IPS-NIHi7 (cell line): ENCODE measurements around the gene DNAH11.
A peak's percentile ranks its signal among the peaks of the same experiment; 100 is the strongest.

Experiments
- DNase-seq: peaks from one replicate; pipeline ENCODE4 v3.0.0; 2012; ENCODE audit warnings: mixed read lengths; ENCODE audit errors: extremely low spot score

The DNAH11 gene

DNA sequence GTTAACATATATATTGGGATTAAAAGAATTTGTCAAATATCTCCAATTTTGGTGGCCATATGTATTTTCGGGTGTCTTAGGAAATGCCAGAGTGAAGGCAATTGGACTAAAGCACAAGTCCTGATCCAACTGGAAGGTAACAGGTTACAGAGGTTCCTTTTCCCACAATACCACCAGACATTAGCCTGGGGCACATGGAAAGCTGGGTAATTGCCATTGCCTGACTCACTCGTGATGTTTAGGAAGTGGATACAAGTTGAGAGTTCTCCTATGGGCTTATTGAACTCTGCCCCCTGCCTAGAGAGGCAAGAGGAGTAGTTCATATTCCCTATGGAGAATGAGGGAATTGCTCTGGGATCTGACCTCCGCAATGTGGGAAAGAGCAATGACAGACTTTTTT lies 5.7 kb downstream of the DNAH11 start:
- no peak for DNase-seq

DNA sequence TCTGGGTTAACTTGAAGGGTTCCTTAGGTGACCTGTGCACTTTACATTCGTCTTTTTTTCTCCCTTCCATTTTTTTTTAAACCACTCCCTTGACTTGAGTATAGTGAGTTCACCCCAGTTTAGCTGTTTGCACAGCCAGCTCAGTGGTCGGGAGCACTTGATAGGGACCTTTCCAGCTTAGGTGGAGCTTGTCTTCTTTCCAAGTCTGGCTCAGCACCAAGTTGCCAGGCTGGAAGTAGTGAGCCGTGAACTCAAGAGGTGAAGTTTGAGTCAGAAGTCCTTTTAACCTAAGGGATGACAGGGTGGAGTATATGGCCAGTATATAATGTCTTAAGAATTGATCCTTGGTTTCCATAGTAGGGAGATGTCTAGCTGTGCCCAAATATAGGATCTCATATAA lies 7.2 kb downstream of the DNAH11 start:
- DNase-seq = no peak

DNA sequence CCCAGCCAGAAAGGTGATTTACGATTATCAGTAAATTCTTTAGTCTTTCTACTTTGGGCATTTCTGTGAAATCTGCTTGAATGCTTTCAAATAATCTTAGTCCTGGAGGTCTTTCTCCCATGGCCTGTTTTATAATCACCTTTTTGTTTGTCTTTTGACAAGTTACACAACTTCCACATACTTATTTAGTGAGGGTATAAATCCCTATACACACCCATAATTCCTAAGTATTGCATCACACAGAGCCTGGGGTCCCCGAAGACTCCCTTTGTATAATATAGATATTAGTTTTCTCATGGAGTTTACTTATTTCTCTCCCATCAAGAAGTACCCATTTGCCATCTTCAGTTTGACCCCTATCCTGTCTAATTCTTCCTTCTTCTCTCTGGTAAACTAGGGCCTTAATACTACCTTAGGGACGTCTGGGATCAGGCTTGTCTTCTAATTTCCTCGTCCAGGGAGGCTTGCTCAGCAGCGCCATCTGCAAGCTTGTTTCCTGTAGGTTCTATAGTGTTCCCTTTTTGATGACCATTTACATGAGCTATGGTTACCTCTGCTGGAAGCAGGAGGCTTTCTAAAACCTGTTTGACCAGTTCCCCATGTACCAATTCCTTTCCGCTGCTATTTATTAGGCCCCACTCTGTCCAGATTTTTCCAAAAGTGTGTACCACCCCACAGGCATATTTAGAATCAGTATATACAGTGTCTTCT lies 8.1 kb downstream of the DNAH11 start:
- peak; percentile 66 for DNase-seq

DNA sequence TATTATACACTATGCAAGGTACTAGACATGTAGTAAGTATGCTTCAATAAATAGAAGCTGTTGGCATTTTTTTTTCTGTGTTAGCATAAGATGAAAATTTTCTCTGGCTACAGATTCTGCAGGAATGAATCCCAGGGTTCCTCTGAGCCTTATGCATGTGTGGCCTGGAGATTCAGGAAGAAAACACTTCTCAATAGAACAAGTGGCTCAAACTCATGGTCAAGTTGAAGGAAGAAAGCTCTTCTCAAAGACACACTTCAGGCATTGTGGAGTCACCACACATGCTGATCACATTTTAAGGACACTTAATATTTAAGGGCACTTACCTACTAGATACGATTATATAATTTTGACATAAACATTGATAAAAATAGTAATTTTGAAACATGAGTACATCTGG lies 19.5 kb downstream of the DNAH11 start:
- no peak for DNase-seq

DNA sequence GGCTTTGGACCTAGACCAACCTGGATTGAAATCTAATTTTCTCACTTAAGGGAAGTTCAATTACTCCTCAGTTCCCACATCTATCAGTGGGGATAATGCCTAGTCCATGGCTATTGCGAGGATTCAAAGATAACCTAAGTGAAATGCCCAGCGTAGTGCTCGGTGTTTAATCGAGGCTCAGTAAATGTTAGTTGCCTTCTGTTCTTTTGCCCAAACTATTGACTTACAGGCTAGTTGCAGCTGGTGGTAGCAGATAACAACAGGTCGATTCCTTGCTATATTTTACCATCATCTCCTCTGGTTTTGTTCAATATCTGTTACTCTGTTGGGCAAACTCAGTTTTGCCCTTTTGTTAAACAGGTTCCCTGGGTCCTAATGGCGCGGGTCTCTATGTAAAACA lies 22.8 kb downstream of the DNAH11 start:
- no peak for DNase-seq

DNA sequence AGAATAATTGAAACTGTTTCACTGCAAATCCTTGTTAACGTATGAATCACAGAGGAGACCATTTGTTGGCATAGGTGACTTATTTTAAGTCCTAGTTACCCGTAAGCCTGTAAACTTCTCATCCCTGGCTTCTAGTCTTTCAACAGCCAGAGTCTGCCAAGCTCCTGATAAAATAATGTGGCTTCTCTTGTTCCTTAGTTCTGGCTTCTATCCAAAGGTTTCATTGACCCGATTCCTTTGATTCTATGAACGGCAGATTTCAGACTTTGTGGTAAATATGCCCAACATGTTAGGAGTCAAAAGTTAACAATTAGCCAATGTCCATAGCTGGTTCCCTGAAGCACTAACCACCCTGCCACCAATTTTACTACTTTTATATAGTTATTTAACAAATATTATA lies 23.3 kb downstream of the DNAH11 start:
- DNase-seq = no peak

DNA sequence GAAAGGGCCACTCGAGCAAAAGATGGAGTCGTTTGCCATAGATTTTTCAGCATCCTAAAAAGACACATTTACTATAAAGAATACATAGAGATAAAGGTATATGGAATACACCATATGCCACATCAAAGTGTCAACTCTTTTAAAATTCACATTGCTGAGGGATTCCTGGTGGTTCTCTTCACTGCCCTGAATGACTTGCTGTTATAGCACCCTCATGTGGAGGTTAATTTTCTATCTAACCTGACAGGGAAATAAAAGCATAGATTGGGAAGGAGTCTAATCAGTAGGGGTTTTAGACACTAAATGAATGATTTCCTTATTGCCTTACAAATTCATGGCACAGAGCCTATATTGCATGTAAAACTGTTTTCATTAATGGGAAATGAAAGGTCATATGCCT lies 25.9 kb downstream of the DNAH11 start:
- peak; percentile 51 for DNase-seq

DNA sequence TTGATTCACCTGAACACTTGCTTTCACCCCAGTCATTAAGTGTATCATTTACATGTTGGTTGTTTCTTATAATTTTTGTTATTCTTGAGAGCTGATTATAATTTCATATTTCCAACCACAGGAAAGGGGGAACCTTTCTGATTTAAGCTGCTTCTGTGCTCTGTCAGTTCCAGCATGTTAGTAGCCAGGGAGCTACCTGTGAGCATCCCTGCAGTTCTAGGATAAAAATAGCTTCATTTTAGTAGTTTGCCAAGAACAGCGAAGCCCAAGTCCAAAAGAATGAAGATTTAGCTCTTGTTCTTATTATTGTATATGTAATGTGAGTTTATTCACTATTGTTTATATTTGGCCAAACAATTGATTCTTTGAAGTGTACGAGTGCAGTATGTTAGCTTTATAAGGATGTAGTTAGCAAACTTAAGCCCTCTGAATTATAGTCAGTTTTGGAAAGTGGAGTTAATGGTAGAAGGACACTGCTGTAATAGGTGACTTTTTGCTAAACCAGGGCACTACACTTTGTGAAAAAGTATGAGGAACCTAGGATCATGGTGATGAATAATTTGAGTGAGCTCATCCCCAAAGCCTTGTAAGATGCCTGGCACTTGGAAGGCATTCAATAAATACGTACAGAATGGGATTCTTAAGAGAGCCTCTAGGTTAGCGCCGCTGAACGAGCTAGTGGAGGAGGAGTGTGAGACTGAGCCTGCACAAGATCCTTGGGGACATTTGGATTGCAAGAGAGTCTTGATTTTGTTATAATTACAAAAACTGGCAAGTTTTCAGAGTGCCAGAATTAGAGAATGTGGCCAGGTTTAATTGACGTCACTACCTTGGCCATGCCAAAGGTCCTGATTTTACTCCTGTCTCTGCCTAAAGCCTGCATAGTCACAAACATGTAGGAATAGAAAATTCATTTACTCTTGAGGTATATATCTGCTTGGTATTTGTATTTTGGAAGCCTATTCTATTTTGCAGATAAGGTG lies 29.8 kb downstream of the DNAH11 start:
- DNase-seq = no peak

DNA sequence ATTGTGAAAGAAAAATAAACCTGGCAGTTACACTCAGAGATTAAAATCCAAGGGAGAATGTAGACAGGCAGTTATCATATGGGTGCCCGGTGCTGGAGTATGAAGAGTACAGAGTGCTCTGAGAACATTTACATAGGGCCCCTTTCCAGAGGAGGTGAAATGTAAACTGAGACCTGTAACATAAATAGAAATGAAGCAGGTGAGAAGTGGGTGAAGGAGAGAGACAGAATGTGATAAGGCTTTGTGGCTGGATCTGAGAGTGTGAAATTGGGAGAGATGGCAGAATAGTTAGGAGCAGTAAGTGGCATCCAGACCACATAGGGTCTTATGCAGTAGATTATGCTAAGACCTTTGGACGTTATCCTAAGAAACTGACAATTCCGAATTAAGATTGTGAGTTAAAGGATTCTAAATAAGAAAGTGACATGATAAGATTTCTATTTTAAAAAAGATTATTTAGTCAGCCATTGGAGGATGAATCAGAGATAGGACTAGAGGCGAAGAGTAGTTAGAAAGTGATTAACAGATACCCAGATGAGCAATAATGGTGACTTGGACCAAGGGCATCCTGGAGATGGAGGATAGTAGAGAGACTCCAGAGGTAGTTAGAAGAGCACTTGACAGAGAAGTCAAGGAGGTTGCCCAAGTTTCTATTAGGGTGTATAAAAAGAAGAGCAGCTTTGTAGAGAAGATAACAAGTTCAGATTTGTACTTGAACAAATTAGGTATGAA lies 36.7 kb downstream of the DNAH11 start:
- no peak for DNase-seq

DNA sequence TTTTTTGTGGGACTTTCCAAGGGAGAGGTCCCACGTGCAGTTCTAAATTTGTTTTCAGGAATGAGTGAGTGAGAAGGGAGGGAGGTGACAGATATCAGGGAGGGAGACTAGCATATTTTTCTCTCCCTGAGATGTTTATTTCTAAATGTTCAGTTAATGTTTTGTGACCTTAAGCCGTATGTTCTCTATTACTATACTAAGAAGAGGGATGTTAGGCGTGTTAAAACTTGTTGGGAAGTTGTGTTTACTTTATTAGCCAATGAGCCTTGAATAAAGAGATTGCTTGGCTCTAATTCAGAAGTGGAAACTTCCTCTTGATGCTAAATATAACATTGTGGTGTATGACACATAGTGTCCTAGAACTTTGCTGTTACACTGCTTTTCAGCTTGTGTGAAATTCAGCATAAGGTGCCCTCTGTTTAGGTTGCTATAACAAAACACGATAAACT lies 37.3 kb downstream of the DNAH11 start:
- no peak for DNase-seq

DNA sequence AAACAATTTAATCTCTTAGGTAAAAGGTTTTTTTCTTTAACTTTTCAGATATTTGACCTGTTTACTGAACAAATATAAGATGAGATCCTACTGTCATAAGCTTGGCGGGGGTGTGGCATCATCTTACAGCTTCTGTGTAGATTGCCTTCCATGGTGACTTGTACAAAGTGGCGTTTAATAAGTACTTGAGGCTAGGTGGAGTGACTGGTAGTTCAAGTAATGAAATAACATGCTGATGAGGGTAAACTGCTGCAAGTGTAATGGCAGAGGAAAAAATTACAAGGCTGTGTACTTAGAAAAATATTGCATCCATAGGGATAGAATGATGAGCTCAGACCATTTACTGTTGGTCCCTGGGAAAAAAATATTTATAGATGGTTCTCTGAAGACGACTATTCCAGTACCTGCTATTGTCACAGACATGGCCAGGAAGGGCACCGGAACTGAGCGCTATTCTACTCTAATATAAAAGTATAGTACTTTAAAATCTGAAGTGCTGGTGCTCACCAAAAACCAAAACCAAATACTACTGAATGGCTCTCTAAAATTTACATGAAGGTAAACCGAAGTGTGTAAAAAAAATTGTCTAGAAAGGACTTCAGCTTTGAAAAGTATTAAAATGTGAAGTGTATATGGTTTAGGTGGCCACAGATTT lies 42.4 kb downstream of the DNAH11 start:
- no peak for DNase-seq

DNA sequence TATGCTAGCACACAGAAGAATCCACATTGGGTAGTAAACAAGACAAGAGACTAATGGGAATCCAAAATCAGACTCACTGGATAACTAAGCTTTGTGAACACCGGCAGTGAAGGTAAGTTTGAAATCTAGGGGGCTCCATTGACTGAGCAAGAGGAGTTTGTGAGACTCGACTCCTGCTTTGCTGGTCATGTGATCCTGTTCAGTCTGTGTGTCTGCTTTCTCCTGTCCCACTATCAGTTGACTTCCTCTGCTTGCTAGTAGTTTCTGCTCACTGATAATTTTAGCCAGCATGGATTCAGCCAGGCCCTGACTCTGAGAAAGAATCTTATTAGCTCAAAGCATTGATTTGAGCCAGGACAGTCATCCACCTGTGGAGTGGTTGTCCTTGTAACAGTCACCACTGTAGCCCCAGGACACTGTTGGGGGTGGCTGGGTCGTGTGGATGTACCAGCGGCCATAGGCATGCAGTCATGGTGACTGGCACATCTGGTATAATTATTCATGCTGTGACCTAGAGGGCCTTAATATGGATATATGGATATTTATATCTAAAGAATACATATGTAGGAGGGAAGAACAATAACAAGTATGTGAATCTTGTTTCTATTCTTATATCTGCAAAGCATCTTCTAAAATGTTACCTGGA lies 44.4 kb downstream of the DNAH11 start:
- peak; percentile 26 for DNase-seq

DNA sequence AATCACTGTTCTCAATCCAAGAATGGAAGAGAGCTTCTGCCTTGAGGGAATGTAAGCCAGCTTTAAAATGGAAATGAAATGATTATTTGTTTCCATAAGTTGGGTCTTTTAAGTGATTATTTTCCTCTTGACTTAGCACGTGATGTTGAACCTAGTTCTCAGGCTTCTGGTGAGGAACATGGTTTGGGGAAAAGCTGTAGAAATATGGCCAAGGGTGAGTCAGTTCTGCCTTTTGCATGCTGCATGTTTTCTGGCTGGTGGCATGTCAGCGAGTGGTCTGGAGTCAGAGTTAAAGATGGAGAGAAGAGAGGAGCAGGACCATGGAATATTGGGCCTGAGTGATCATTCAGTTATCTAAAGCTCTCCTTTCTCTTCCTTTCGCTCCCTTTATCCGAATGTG lies 54.0 kb downstream of the DNAH11 start:
- DNase-seq = no peak

DNA sequence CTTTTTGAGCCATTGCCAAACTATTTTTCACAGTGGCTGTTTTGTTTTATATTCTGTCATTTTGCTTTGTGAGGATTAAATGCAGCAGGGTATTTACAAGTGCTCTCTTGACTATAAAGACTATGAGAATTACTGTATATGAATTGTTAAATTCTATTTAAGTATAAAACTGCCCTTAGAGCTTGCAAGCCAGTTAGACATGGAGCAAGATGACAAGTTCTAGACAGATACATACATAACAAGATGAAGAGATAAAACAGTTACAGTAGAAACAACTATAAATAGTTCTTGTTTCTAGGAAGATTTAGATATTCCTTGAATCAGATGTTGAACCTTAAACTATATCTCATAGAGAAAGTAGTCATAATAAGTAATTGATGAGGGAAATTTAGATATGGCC lies 60.6 kb downstream of the DNAH11 start:
- DNase-seq = no peak

DNA sequence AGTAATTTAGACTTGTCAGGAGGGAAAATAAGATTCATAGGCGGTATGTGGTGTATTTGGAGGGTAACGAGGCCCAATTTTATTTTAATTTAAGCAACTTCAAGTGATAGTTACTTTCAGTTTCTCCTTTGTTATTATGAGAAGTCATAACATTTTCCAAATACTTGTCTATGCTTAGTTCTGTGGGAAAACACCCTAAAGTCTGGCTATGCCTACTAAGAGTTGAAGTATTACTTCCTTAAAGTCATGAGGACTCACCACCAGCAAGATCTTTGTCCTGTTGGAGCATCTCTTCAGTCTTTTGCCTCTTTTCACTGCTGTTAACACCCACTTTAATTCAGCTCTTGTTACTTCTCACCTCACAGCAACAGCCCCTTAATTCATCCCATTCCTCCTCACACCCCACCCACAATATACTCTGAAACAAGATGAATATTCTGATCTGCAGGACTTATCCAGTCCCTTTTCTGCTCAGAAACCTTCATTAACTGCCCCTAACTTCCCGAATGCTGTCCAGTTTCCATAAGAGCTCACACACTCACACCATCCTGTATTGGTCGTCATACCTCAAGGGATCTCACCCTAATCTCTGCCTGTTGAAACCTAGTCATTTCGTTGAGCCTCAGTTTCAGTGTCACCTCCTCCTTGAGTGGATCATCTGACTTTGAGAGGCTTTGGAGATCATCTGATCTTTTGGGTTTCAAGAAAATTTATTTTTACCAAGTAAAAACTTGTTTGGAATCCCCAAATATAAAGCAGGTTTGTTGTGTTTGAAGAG lies 61.3 kb downstream of the DNAH11 start:
- DNase-seq = no peak

DNA sequence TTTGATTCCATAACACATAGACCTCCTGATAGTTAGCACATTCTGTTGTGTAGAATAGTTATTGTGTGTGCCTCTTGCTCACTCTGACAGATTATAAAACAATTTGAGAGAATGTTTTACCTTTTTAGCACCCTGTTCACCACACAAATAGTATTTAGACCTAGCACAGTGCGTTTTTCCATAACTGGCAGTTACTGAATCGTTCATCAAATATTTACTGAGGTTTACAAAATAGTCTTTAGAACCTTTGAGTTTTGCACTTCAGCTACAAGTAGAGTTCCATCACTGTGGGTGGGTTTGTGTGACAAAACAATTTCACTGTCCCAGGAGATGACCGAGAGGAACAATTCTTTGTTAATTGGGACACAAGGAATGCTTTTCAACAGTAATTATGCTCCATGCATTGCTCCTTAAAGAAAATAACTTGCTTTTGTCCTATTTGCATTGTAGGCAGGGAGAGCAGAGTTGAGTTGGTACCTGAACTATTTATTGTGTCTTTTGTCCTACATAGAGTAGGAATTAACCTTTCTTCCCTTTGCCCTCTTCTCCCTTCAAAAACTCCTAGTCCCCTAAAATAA lies 62.3 kb downstream of the DNAH11 start:
- DNase-seq = no peak

DNA sequence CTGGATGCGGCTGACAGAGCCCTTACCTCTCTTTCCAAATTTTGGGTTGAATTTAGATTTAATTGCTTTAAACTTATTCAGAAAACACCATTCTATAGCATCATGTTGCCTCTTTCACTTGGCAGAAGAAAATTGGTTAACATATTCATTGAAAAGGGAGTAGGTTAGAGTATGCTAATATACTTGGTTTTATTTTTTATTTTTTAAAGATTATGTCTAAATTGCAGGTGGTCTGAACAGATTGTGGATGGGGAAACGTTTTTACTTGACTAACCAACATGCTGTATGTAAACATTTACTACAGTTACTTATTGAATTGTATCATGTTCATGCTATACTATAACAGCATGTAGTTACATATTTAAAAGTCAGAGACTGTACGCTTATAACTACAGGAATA lies 65.6 kb downstream of the DNAH11 start:
- no peak for DNase-seq

DNA sequence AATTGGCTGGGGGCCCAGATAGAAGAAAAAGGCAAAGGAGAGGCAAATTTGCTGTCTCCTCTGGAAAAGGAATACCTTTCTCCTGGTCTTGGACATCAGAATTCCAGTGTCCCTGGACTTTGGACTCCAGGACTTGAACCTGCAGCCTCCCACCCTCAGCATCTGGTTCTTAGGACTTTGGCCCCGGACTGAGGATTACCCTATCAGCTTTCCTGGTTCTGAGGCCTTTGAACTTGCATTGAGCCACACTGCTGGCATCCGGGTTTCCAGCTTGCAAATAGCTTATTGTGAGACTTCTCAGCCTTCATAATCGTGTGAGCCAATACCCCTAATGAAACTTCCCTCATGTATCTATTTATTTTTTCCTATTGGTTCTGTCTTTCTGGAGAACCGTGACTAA lies 68.3 kb downstream of the DNAH11 start:
- DNase-seq = no peak

DNA sequence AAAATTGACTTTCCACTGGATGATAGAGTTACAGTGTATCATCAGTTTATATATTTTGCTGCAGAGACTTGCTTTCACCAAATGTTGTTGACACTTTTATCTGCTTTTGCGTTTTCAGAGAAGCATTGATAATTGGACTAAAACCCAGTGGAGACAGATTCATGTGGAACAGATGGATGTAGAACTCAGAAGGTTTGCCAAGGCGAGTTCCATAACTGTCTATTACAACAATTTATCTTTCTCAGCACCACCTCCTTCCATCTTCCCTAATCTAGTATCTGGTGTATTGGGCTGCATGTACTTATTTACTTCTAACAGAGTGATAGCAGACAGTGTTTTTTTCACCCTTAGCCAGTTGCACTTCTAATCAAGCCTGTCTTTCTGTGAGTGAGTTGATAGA lies 73.3 kb downstream of the DNAH11 start:
- DNase-seq = no peak

DNA sequence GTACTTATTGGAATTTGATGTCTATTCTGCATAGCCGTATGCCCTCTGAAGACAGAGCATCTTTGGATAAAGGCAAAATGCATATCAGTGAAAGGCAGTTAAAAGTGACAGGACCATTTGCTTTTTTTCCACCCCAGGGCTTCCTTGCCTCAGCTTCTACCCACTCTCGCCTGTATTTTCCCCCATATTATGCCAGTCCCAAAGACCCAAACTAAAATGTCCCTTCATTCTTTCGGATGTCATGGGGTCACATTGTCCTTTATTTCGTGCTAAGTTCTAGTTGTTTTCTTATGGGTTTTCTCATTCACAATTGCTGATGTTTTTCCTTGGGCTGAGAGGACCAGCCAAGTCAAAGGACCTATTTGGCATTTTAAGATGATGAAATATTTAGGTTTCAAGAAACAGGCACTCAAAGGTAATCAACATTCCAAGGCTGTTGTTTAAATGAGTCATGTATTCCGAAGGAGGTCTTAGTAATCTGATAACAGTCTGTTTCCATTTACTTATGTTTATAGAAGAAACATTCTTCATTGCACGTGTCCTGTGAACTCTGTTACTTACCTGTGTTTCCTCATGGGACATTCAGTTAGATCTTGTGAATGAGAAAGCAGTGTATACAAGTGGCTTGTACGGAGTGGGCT lies 74.1 kb downstream of the DNAH11 start:
- no peak for DNase-seq
